GM18526 (cell line): ENCODE results near the gene PRSS16.

ENCODE experiments used
- POLR2A ChIP-seq: IDR thresholded peaks from 3 replicates; pipeline ENCODE4 v1.6.1; 2011; ENCODE audit not compliant: insufficient read length; ENCODE audit errors: extremely low read depth

The PRSS16 gene

GRCh38 chr6:27295301-27296079, 48.0 kb downstream of the PRSS16 start:
- TF ChIP-seq POLR2A, result no peak

- TF ChIP-seq POLR2A, result no peak
These were observed 48.7 kb downstream of the PRSS16 start for GRCh38 chr6:27296106-27296783.

- no peak for TF ChIP-seq POLR2A
These were observed 50.0 kb downstream of the PRSS16 start for GRCh38 chr6:27297484-27297856.

- TF ChIP-seq POLR2A, result no peak
These were observed 50.6 kb downstream of the PRSS16 start for GRCh38 chr6:27297857-27298730.

GRCh38 chr6:27303613-27304272, 56.2 kb downstream of the PRSS16 start:
- no peak for TF ChIP-seq POLR2A
